Adrenal gland (tissue), 12 donors: ENCODE data around the gene SRPK1. TPM values are rescaled to one million over a fixed set of nuclear protein-coding genes. Genes with fewer than 3 reads are reported as not detected.

Experiments
- DNase-seq, 7 donors: peaks; one replicate each; pipeline ENCODE4 v3.0.0-alpha.2; 2019 to 2020
- H3K27ac ChIP-seq, 5 donors: fragments of 200-600 bp; sonication (generic) in 4 of 5; 1 replicate in 3 of 5; 2 replicates in 2 of 5; pipeline versions ENCODE4 v1.5.1 to v1.8.0; 2016 to 2020; ENCODE audit warnings: mild to moderate bottlenecking in 1 of 5
- H3K27me3 ChIP-seq: fragments of 200-600 bp; 2 replicates; pipeline ENCODE4 v1.8.0; 2021
- H3K36me3 ChIP-seq, 2 donors: fragments of 200-600 bp; replicated peaks in 1 of 2; 1 replicate in 1 of 2; 2 replicates in 1 of 2; pipeline versions ENCODE4 v1.5.1 to v1.8.0; 2018 to 2022
- H3K4me1 ChIP-seq, 2 donors: fragments of 200-600 bp; replicated peaks in 1 of 2; 1 replicate in 1 of 2; 2 replicates in 1 of 2; pipeline versions ENCODE4 v1.5.1 to v1.8.0; 2018 to 2021
- H3K4me3 ChIP-seq, 4 donors: fragments of 200-600 bp; sonication (generic) in 3 of 4; one replicate each; pipeline ENCODE4 v1.5.1; 2016 to 2018
- H3K9me3 ChIP-seq, 3 donors: fragments of 200-600 bp; sonication (generic) in 1 of 3; replicated peaks in 1 of 3; 1 replicate in 2 of 3; 2 replicates in 1 of 3; pipeline versions ENCODE4 v1.5.1 to v1.8.0; 2016 to 2021
- CTCF ChIP-seq, 6 experiments: fragments of 450-650 bp in 4 of 6; fragments of 200-600 bp in 2 of 6; sonication (generic) in 1 of 6; IDR thresholded peaks; 1 replicate in 5 of 6; 2 replicates in 1 of 6; pipeline versions ENCODE4 v1.5.1 to v1.8.0; 2016 to 2021; ENCODE audit warnings: antibody characterized with exemption in 6 of 6, mild to moderate bottlenecking in 2 of 6, moderate library complexity in 1 of 6
- POLR2A ChIP-seq, 2 donors: fragments of 450-650 bp; IDR thresholded peaks; one replicate each; pipeline ENCODE4 v1.6.1; 2017; ENCODE audit warnings: antibody characterized with exemption in 2 of 2, mild to moderate bottlenecking in 2 of 2, moderate library complexity in 1 of 2
- WGBS, 4 donors: extraction: QIAGEN DNeasy Blood & Tissue Kit in 2 of 4; methylation state at CpG; one replicate each; pipeline versions ENCODE4 v1.1.5 to v1.1.7; 2013 to 2017; 5-methylcytosine and 5-hydroxymethylcytosine counted together
- intact Hi-C, 2 donors: fragments of 100-400 bp; cut with DNase I; formaldehyde crosslinking; loops; one replicate each; pipeline versions ENCODE4 v1.14.1 to v1.15.0; 2022 to 2023
- polyA plus RNA-seq, 3 donors: library from polyadenylated mRNA; stranded (reverse); fragments of 200-250 nt in 2 of 3; fragments of 350-450 nt in 1 of 3; fragmentation: Illumina TruSeq in 1 of 3; extraction: RNeasy Lipid Tissue Mini Kit (QIAGEN cat#74804) in 1 of 3; gene quantifications; one replicate each; pipeline ENCODE4 v1.2.3, GENCODE V29; 2013 to 2014
- total RNA-seq, 9 donors: library from RNA; depleted of rRNA in 4 of 9; stranded (reverse); fragments of >200 nt in 4 of 9; fragments of 120-200 nt in 1 of 9; fragmentation: NEBNext Ultra II Directional in 1 of 9; extraction: Animal tissue kit (Norgen Biotek cat#: 25700) in 1 of 9; gene quantifications; one replicate each; pipeline versions ENCODE4 v1.1.0 to v1.2.4, GENCODE V29; 2013 to 2023
- donor health status: healthy with polysubstance abuse.
- donor health status: Bipolar disorder and iron deficiency.
- donor health status: DM: yes; HTN: yes; CAD: no.
- donor health status: DM: no; HTN: no; CAD: no.
- donor health status: DM: no; HTN: no; CAD: no.
- donor health status: DM: yes; HTN: yes; CAD: no.

SRPK1 gene
- total and polyA plus RNA-seq, 12 donors = 5.1 to 37.7 (median 15.8) TPM

GRCh38 chr6:35929601-35930000, 8.7 kb upstream of the SRPK1 start:
- H3K27ac ChIP-seq = no peak overlapping the region
- H3K27me3 ChIP-seq = no peaks in the 10 kb centered on the region
- DNase-seq = no peak
- 80 to 95% (median 93%) methylated on average over 1 of the region's 1 CpG for WGBS, 4 donors
- intact Hi-C loops = no loop called here
- no peaks in the 10 kb centered on the region for H3K36me3 ChIP-seq
- no peak overlapping the region for H3K4me3 ChIP-seq
- H3K4me1 ChIP-seq = no peaks in the 10 kb centered on the region
- H3K9me3 ChIP-seq = no peaks in the 10 kb centered on the region
- no peak for TF ChIP-seq POLR2A (IDR thresholded peaks at IDR 0.05)
- no peak for TF ChIP-seq CTCF (IDR thresholded peaks at IDR 0.05)

- H3K4me1 ChIP-seq = peaks cover 0 to 3% of the 10 kb centered on the region in 2 donors
These were observed 5.8 kb upstream of the SRPK1 start for GRCh38 chr6:35926509-35927215.

GRCh38 chr6:35925961-35926360, 5.1 kb upstream of the SRPK1 start:
- H3K4me3 ChIP-seq = no peak overlapping the region
- no peak overlapping the region for H3K27ac ChIP-seq
- intact Hi-C loops = no loop called here
- no peak for TF ChIP-seq POLR2A (IDR thresholded peaks at IDR 0.05)
- no peak for TF ChIP-seq CTCF (IDR thresholded peaks at IDR 0.05)
- H3K9me3 ChIP-seq = no peaks in the 10 kb centered on the region
- 73 to 93% (median 83%) methylated on average over 3 of the region's 3 CpGs for WGBS, 4 donors
- no peaks in the 10 kb centered on the region for H3K27me3 ChIP-seq
- H3K36me3 ChIP-seq = no peaks in the 10 kb centered on the region
- no peak for DNase-seq
- H3K4me1 ChIP-seq = peaks cover 0 to 8% of the 10 kb centered on the region in 2 donors

More at GRCh38 chr6:35926509-35927215, 5.8 kb upstream of the SRPK1 start:
- TF ChIP-seq POLR2A (IDR thresholded peaks at IDR 0.05) = no peak
- TF ChIP-seq CTCF (IDR thresholded peaks at IDR 0.05) = no peak
- intact Hi-C loops = no loop called here
- Histone ChIP-seq H3K27me3 (no peaks in the 10 kb centered on the region), H3K27ac (no peak overlapping the region), H3K36me3 (no peaks in the 10 kb centered on the region), H3K9me3 (no peaks in the 10 kb centered on the region), H3K4me3 (no peak overlapping the region)
- DNase-seq = no peak
- WGBS, 4 donors = 83 to 94% (median 88%) methylated on average over 1 to 2 of the region's 2 CpGs

GRCh38 chr6:35924146-35924545, 3.2 kb upstream of the SRPK1 start:
- H3K4me1 ChIP-seq = peaks cover 0 to 20% of the 10 kb centered on the region in 2 donors
- no peak overlapping the region for H3K4me3 ChIP-seq
- H3K27ac ChIP-seq = no peak overlapping the region
- TF ChIP-seq CTCF (IDR thresholded peaks at IDR 0.05) (no peak), POLR2A (IDR thresholded peaks at IDR 0.05) (no peak)
- H3K9me3 ChIP-seq = no peaks in the 10 kb centered on the region
- DNase-seq = no peak
- WGBS, 4 donors = 87 to 97% (median 90%) methylated on average over 1 of the region's 1 CpG
- intact Hi-C loops = no loop called here
- no peaks in the 10 kb centered on the region for H3K36me3 ChIP-seq
- H3K27me3 ChIP-seq = no peaks in the 10 kb centered on the region
